ENCODE data around the gene MVB12A. TPM values are rescaled to one million over a fixed set of nuclear protein-coding genes. Genes with fewer than 3 reads are reported as not detected.

Gene MVB12A
- total and polyA plus RNA-seq, 2 donors (not counting 3 experiments of a cell fraction or from before 2014, with no cell fraction given) = 63.3 to 88.8 TPM

DNA sequence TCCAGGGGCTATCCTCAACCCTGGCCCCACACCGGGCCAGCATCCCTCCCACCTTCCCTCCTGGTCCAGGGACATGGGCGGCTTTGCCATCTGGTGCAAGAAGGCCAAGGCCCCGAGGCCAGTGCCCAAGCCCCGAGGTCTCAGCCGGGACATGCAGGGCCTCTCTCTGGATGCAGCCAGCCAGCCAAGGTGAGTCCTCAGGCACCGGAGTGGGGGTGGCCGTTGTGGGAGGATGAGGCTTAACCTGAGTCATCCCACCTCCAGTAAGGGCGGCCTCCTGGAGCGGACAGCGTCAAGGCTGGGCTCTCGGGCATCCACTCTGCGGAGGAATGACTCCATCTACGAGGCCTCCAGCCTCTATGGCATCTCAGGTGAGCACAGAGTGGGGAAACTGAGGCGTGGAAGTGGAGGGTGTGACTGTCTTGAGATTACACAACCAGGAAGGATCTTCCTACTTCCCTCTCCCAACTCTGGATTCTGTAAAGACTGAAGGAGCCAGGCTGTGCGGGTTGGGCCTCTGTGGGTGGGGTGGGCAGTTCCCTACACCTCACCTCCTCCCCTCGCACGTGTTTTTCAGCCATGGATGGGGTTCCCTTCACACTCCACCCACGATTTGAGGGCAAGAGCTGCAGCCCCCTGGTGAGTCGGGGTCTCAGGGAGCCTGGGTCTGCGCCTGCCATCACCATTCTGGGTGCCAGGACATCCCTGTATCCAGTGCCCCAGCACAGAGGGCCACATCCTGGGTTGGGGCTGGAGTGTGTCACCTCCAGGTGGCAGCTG is 3.8 kb downstream of the MVB12A start:
- no peak for DNase-seq (ENCODE audit: low read depth, low spot score)
- peaks cover 14% of the 10 kb centered on the region for H3K4me1 ChIP-seq (ENCODE audit: control insufficient read depth, extremely low read depth, insufficient read depth, low read length)
- H3K4me2 ChIP-seq (ENCODE audit: insufficient read depth, low read length) = no peak overlapping the region
- no peaks in the 10 kb centered on the region for H3K36me3 ChIP-seq (ENCODE audit: control insufficient read depth in 2 of 2, extremely low read depth in 1 of 2, insufficient read depth in 2 of 2, low read length in 2 of 2)
- BruUV-seq (replicated peaks) = no TSS peak
- H3K9ac ChIP-seq (replicated peaks; ENCODE audit: extremely low read depth, insufficient read depth, low read length) = no peak overlapping the region
- H3K27ac ChIP-seq (ENCODE audit: insufficient read depth, low read depth, low read length) = no peak overlapping the region
- no peaks in the 10 kb centered on the region for H3K9me3 ChIP-seq (replicated peaks; ENCODE audit: control insufficient read depth, insufficient read depth, low read length)
- no peaks in the 10 kb centered on the region for H3K79me2 ChIP-seq (ENCODE audit: control insufficient read depth, insufficient read depth, low read length)
- no peaks in the 10 kb centered on the region for H3K9me1 ChIP-seq (replicated peaks; ENCODE audit: control insufficient read depth, extremely low read depth, insufficient read depth, low read length)
- dilution Hi-C loops (cut with MboI; ENCODE audit: extremely low pct_ligation_motif_present, low sequenced_read_pairs) (no loop called here), intact Hi-C loops (cut with micrococcal nuclease) (no loop called here)
- TF ChIP-seq MYC (IDR thresholded peaks at IDR 0.05; ENCODE audit: low read depth, low read length) = no peak
- TF ChIP-seq POLR2A (IDR thresholded peaks at IDR 0.05; ENCODE audit: low read depth, low read length) = no peak
- TF ChIP-seq JUN (IDR thresholded peaks at IDR 0.05; ENCODE audit: borderline replicate concordance, insufficient read depth, insufficient read length, low read depth) = no peak
- no peak for TF ChIP-seq GATA2 (IDR thresholded peaks at IDR 0.05; ENCODE audit: insufficient read depth, insufficient read length, low read depth, low read length)
- TF ChIP-seq FOS (IDR thresholded peaks at IDR 0.05; ENCODE audit: borderline replicate concordance, insufficient read depth, low read length) = no peak
- TF ChIP-seq, protein P1, sequence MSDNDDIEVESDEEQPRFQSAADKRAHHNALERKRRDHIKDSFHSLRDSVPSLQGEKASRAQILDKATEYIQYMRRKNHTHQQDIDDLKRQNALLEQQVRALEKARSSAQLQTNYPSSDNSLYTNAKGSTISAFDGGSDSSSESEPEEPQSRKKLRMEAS (IDR thresholded peaks at IDR 0.05; ENCODE audit: insufficient read depth, insufficient read length) = no peak
- TF ChIP-seq EZH2 (IDR thresholded peaks at IDR 0.05; ENCODE audit: borderline replicate concordance, low read depth, low read length, severe bottlenecking) = no peak
- TF ChIP-seq, protein P2, sequence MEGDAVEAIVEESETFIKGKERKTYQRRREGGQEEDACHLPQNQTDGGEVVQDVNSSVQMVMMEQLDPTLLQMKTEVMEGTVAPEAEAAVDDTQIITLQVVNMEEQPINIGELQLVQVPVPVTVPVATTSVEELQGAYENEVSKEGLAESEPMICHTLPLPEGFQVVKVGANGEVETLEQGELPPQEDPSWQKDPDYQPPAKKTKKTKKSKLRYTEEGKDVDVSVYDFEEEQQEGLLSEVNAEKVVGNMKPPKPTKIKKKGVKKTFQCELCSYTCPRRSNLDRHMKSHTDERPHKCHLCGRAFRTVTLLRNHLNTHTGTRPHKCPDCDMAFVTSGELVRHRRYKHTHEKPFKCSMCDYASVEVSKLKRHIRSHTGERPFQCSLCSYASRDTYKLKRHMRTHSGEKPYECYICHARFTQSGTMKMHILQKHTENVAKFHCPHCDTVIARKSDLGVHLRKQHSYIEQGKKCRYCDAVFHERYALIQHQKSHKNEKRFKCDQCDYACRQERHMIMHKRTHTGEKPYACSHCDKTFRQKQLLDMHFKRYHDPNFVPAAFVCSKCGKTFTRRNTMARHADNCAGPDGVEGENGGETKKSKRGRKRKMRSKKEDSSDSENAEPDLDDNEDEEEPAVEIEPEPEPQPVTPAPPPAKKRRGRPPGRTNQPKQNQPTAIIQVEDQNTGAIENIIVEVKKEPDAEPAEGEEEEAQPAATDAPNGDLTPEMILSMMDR (IDR thresholded peaks at IDR 0.05; ENCODE audit: extremely low read depth in 1 of 2, insufficient read depth in 1 of 2, low read depth in 1 of 2, low read length in 2 of 2) = no peak
- no peak for TF ChIP-seq POLR2AphosphoS5 (IDR thresholded peaks at IDR 0.05; ENCODE audit: insufficient read depth, low read depth, low read length)
- no peak for FAIRE-seq
- H3K4me3 ChIP-seq (replicated peaks in 1 of 3; ENCODE audit: insufficient read depth in 1 of 3, low read depth in 1 of 3, low read length in 3 of 3) = no peak overlapping the region
- ChIA-PET CTCF (interaction anchor here (0.6 to 1.6 kb wide), 3 partner anchors 18 to 60 kb away, joined by 3 read pairs; no protein-coding TSS in a partner anchor), POLR2A (interaction anchor here (0.6 kb wide), 1 partner anchor 99 kb away, joined by 3 read pairs; no protein-coding TSS in a partner anchor)
- H3K27me3 ChIP-seq (ENCODE audit: control insufficient read depth in 2 of 2, insufficient read depth in 2 of 2, low read length in 2 of 2) = no peaks in the 10 kb centered on the region
- H4K20me1 ChIP-seq (replicated peaks; ENCODE audit: control insufficient read depth, extremely low read depth, insufficient read depth, low read length) = no peaks in the 10 kb centered on the region
- H2AFZ ChIP-seq (ENCODE audit: low read depth, low read length) = no peak overlapping the region
